Hematopoietic multipotent progenitor cell (in vitro differentiated cells): Measurements from ENCODE around the gene TMC2. TPM values are rescaled to one million over a fixed set of nuclear protein-coding genes. Genes with fewer than 3 reads are reported as not detected.
A peak's percentile ranks its signal among the peaks of the same experiment; 100 is the strongest.
"Not testable (repeated sequence)": the region's sequence is repeated elsewhere in the genome, so short reads cannot be mapped to it uniquely, and the experiment has no call there.

ENCODE experiments used
- DNase-seq, 3 donors: peaks; one replicate each; pipeline ENCODE4 v3.0.0-alpha.2; 2011 to 2015; ENCODE audit warnings: low read depth in 2 of 3, low spot score in 2 of 3
- total RNA-seq: library from RNA; depleted of rRNA; stranded (reverse); fragments of >200 nt; gene quantifications from one replicate; pipeline ENCODE4 v1.2.3, GENCODE V29; 2012

Gene TMC2
- total RNA-seq: not detected

DNA sequence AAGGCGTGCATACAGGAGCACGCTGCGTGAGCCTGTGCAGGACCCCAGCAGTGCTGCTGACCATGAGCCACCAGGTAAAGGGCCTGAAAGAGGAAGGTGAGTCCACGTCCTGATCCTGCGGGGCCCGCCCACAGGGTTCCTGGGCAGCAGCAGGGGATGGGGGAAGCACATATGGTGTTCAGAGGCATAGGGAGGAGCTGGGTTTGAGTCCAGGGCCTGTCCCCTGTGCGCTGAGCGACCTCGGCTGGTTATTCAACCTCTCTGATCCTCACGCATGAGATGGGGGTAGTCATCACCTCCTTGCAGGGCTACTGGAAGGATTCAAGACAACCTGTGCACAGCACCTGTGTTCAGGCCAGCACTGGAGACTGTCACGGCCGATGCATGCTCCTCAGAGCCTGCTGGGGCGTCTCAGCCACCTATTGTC, at the start of gene TMC2:
Gene TMC2 (plus strand): TSS at position 14 of the 427 bp plus-strand sequence. CDS start 49 bp downstream, at position 63.
- no peak for DNase-seq

DNA sequence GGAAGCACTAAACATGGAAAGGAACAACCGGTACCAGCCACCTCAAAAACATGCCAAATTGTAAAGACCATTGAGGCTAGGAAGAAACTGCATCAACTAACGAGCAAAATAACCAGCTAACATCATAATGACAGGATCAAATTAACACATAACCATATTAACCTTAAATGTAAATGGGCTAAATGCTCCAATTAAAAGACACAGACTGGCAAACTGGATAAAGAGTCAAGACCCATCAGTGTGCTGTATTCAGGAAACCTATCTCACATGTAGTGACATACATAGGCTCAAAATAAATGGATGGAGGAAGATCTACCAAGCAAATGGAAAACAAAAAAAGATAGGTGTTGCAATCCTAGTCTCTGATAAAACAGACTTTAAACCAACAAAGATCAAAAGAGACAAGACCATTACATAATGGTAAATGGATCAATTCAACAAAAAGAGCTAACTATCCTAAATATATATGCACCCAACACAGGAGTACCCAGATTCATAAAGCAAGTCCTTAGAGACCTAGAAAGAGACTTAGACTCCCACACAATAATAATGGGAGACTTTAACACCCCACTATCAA, 33.5 kb upstream of the TMC2 start:
- not testable (repeated sequence) for DNase-seq

DNA sequence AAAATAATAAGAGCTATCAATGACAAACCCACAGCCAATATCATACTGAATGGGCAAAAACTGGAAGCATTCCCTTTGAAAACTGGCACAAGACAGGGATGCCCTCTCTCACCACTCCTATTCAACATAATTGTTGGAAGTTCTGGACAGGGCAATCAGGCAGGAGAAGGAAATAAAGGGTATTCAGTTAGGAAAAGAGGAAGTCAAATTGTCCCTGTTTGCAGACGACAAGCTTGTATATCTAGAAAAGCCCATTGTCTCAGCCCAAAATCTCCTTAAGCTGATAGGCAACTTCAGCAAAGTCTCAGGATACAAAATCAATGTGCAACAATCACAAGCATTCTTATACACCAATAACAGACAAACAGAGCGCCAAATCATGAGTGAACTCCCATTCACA, 31.6 kb upstream of the TMC2 start:
- not testable (repeated sequence) for DNase-seq

DNA sequence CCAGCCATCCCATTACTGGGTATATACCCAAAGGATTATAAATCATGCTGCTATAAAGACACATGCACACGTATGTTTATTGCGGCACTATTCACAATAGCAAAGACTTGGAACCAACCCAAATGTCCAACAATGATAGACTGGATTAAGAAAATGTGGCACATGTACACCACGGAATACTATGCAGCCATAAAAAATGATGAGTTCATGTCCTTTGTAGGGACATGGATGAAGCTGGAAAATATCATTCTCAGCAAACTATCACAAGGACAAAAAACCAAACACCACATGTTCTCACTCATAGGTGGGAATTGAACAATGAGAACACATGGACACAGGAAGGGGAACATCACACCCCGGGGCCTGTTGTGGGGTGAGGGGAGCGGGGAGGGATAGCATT, 29.9 kb upstream of the TMC2 start:
- DNase-seq: not testable (repeated sequence)

- DNase-seq: peak in 1 of 3 donors; percentile 5
Measured at GRCh38 chr20:2507464-2507863, 28.9 kb upstream of the TMC2 start.

DNA sequence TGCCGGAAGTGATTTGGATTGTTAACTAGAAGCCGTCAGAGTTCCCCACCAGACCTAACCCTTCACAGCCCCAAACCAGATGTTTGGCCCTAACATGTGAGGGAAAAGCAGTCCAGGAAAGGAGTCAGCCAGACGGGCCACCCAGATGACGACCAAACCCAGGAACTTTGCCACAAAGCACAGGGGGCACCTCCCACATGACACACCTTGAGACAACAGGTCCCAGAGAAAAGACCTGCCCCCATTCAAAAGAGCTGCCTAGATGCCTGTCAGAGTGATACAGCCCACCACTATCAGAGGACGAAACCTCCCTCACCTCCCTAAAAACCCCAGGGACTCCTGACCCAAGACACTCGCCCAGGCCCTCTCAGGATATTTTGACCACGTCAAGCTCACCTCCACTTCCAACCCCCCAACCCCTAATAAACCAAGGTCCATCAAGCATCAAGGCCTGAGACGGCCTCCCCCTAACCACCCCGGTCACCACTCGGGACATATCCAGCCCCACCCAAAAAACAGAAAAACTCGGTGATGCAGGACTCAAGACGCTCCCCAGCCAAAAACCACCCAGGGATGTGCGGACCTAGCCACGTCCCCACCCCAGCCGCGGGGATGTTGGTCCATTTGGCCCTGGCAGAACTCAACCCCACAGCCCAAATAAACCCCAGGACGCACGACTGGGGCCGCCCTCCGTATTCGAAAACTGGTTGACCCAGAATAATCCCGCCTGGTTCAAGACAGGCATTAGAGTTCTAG, 28.3 kb upstream of the TMC2 start:
- no peak for DNase-seq

GRCh38 chr20:2508631-2509467, 27.5 kb upstream of the TMC2 start, which contains the start of gene ZNF343:
Gene ZNF343 (minus strand): TSS chr20:2508915. CDS start chr20:2493895, 15,020 bp downstream.
- peak in 2 of 3 donors; percentile 81 to 90 for DNase-seq

- DNase-seq: no peak
Measured at GRCh38 chr20:2509468-2509781, 26.9 kb upstream of the TMC2 start.

- no peak for DNase-seq
Measured at GRCh38 chr20:2509794-2510193, 26.6 kb upstream of the TMC2 start.

DNA sequence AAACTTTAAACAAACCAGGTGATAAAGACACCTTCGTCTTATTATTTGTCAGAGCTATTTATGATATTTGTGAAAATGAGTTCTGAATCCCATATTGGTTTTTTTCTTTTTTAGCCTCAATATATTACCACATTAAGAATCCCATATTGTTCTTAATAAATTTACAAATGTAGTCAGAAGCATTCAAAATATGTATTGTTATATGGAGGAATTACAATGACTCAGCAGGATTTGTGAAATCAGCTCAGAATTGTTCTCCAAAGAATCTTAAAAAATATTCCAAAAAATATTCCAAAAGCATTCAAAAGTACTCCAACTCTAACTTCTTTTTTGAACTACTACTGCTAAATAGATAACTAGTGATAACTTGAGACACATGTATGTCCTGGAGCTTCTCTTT, 21.2 kb upstream of the TMC2 start:
- no peak for DNase-seq

DNA sequence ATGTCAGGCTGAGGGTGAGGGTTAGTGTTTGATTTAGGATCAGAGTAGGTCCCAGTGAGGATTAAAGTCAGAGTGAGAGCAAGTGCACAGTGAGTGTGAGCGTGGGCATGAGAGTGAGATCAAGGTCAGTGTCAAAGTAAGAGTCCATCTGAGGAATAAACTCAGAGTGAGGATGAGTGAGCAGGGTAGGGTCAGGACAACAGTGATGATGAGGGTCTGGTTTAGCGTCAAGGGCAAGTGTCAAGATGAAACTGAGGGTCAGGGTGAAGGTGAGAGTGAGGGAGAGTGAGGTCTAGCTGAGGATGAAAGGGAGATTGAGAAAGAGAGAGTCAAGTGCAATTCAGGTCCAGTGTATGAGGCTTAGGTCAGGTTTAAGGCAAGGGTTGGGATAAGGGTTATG, 20.0 kb upstream of the TMC2 start:
- no peak for DNase-seq

DNA sequence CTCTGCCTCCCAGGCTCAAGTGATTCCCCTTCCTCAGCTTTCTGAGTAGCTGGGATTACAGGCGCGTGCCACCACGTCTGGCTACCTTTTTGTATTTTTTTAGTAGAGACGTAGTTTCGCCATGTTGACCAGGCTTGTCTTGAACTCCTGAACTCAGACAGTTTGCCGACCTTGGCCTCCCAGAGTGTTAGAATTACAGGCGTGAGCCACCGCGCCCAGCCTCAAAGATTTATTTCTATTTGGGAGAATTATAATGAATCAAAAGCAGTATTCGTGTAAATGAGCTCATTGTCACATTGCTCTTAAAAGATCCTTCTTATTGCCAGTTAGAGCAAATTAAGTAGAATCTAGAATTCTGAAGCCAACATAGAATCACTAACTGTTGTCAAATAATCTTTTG, 18.3 kb upstream of the TMC2 start:
- DNase-seq: no peak

- DNase-seq: no peak
Measured at GRCh38 chr20:2518558-2518957, 17.8 kb upstream of the TMC2 start.

- DNase-seq: no peak
Measured at GRCh38 chr20:2519115-2519809, 17.1 kb upstream of the TMC2 start.

DNA sequence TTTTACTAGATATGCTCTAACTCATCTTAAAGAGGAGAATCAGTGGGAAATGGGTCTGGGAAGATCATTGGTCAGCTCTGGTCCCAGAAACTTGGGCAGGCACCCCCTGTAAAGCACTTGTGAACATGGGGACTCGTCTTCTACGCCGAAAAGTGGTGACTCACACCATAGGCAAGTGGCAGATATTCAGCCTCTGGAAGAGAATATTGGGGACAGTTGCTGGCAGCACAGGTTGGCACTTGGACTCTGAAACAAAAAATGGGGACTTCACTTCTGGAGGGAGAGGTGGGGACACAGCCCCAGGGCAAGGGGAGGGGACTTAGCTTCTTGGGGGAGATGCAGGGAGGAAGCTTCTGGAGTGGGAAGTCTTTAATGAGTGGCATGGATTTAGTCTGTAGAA, 15.8 kb upstream of the TMC2 start:
- no peak for DNase-seq

DNA sequence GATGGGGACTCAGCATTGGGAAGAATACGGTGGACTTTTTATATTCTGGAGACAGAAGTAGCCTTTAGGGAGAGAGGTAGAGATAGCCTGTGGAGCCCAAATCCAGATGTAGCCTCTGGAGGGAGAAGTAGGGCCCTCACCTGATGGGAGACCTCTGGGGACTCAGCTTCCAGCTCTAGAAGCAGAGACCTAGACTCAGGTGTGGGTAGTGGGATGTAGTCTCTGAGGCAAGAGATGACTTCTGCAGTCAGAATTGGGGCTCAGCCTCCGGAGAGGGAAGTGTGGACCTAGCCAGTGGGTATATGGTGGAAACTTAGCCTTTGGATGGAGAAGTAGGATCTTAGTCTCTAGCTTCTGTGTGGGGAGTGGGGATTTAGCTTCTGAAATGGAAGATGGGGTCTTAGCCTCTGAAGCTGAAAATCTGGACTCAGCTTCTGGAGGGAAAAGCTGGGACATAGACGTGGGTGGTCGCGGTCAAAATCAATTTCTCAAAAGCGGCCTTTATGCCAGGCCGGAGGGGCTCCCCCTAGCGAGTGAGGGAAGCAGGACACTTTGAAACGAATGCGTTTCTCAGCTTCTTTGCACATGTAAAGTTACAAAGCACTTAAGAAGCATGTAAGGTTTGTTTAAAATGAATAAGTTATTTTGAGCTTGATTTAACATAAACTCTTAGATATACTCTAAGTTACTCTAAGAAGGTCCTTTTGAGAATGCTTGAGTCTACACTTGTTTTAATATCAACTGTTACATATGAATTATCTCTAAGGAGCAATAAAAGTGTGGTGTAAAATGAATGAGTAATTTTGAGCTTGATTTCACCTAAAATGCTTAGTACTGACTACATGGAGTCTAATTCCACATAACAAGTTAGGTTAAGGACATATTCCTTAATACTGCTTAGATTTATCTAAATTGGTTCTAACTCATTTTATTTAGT, 14.7 kb upstream of the TMC2 start:
- peak in 2 of 3 donors; percentile 40 to 62 for DNase-seq

DNA sequence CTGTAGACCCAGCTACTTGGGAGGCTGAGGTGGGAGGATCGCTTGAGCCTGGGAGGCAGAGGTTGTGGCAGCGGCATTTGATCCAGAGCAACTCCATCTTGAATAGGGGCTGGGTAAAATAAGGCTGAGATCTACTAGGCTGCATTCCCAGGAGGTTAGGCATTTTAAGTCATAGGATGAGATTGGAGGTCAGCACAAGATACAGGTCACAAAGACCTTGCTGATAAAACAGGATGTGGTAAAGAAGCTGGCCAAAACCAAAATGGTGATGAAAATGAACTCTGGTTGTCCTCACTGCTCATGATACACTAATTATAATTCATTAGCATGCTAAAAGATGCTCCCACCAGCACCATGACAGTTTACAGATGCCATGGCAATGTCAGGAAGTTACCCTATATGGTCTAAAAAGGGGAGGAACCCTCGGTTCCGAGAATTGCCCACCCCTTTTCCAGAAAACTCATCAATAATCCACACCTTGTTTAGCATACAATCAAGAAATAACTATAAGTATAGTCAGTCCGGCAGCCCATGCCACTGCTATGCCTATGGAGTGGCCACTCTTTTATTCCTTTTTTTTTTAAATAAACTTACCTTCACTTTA, 13.4 kb upstream of the TMC2 start:
- DNase-seq: not testable (repeated sequence)

GRCh38 chr20:2523919-2524708, 12.3 kb upstream of the TMC2 start:
- DNase-seq: peak; percentile 80 to 92 (median 86)
